ENCODE results near the gene PTGFRN. TPM values are rescaled to one million over a fixed set of nuclear protein-coding genes. Genes with fewer than 3 reads are reported as not detected.

PTGFRN gene
- total and polyA plus RNA-seq, 9 of the 15 experiments (the other 6 are each of a cell fraction or from before 2014, with no cell fraction given) = 17.3 to 33.1 (median 25.7) TPM

GRCh38 chr1:116881879-116882520, 27.7 kb upstream of the PTGFRN start (continued):
- TF ChIP-seq TEAD4 (IDR thresholded peaks at IDR 0.05; ENCODE audit: low read length) (peak; percentile 44), TEAD4 (CRISPR knock-in tag; IDR thresholded peaks at IDR 0.05; ENCODE audit: borderline replicate concordance) (no peak), HDAC3 (IDR thresholded peaks at IDR 0.05; ENCODE audit: borderline replicate concordance, partially characterized antibody) (peak; percentile 41), RAD21 (CRISPR knock-in tag; conservative IDR thresholded peaks at IDR 0.05 in 1 of 2, IDR thresholded peaks at IDR 0.05 in 1 of 2) (peak; percentile 88 to 93), ARID2 (IDR thresholded peaks at IDR 0.05) (peak; percentile 69; the same call in 1 of the 2 replicates), SMC3 (conservative IDR thresholded peaks at IDR 0.05; ENCODE audit: insufficient read depth, low read depth, low read length) (peak; percentile 75), KLF13 (tag; IDR thresholded peaks at IDR 0.05; ENCODE audit: borderline replicate concordance, low read depth) (0 out of 2 replicates have a peak, but pooled peaks have one; percentile 19), CHD2 (IDR thresholded peaks at IDR 0.05; ENCODE audit: low read depth, low read length) (no peak), RBM22 (IDR thresholded peaks at IDR 0.05; ENCODE audit: low read depth, low read length, poor library complexity, severe bottlenecking) (no peak), THRB (CRISPR knock-in tag; conservative IDR thresholded peaks at IDR 0.05) (0 out of 2 replicates have a peak, but pooled peaks have one; percentile 64), CBX3 (IDR thresholded peaks at IDR 0.05; ENCODE audit: borderline replicate concordance in 1 of 2, low read length in 2 of 2) (peak in 1 of 2 experiments; percentile 25; a peak in 1 of 3 replicates), SRSF7 (optimal IDR thresholded peaks at IDR 0.05; ENCODE audit: low read depth, low read length) (no peak), C11orf30 (IDR thresholded peaks at IDR 0.05; ENCODE audit: low read depth) (peak; percentile 63), MGA (IDR thresholded peaks at IDR 0.05) (peak; percentile 72), ZNF232 (CRISPR knock-in tag; IDR thresholded peaks at IDR 0.05) (0 out of 2 replicates have a peak, but pooled peaks have one; percentile 28)
